Immature natural killer cell (primary cell): Measurements from ENCODE around the gene LDLR. TPM values are rescaled to one million over a fixed set of nuclear protein-coding genes. Genes with fewer than 3 reads are reported as not detected.
"Not testable (repeated sequence)": the region's sequence is repeated elsewhere in the genome, so short reads cannot be mapped to it uniquely, and the experiment has no call there.

Experiments
- DNase-seq, 3 donors: peaks; one replicate each; pipeline ENCODE4 v3.0.0; 2022; ENCODE audit warnings: mixed read lengths in 1 of 3
- H3K27ac Mint-ChIP-seq, 6 donors: one replicate each; pipeline ENCODE4 v1.8.0; 2020; ENCODE audit warnings: mixed read lengths in 6 of 6, mild to moderate bottlenecking in 5 of 6, inconsistent platforms in 4 of 6, moderate library complexity in 3 of 6
- H3K27me3 Mint-ChIP-seq, 3 donors: one replicate each; pipeline ENCODE4 v1.8.0; 2020 to 2021; ENCODE audit warnings: low read depth in 3 of 3, mild to moderate bottlenecking in 3 of 3, mixed read lengths in 3 of 3, moderate library complexity in 3 of 3, inconsistent platforms in 1 of 3
- H3K36me3 Mint-ChIP-seq, 3 donors: one replicate each; pipeline ENCODE4 v1.8.0; 2020; ENCODE audit warnings: mixed read lengths in 3 of 3, inconsistent platforms in 2 of 3, mild to moderate bottlenecking in 2 of 3
- H3K4me1 Mint-ChIP-seq, 2 donors: one replicate each; pipeline ENCODE4 v1.8.0; 2020; ENCODE audit warnings: inconsistent platforms in 2 of 2, mild to moderate bottlenecking in 2 of 2, mixed read lengths in 2 of 2, moderate library complexity in 1 of 2
- H3K4me3 Mint-ChIP-seq, 5 donors: one replicate each; pipeline ENCODE4 v1.8.0; 2020; ENCODE audit warnings: mild to moderate bottlenecking in 5 of 5, mixed read lengths in 5 of 5, inconsistent platforms in 3 of 5, moderate library complexity in 3 of 5
- H3K9me3 Mint-ChIP-seq, 6 donors: one replicate each; pipeline ENCODE4 v1.8.0; 2020; ENCODE audit warnings: mild to moderate bottlenecking in 6 of 6, mixed read lengths in 6 of 6, inconsistent platforms in 4 of 6, moderate library complexity in 3 of 6
- polyA plus RNA-seq, 3 donors: library from polyadenylated mRNA; unstranded; fragments of 300-500 nt; fragmentation: Illumina TruSeq; gene quantifications; one replicate each; pipeline ENCODE4 v1.2.3, GENCODE V29; 2021

Gene LDLR
- polyA plus RNA-seq, 3 donors from 2014 or later = 10.8 to 28.1 (median 22.8) TPM

DNA sequence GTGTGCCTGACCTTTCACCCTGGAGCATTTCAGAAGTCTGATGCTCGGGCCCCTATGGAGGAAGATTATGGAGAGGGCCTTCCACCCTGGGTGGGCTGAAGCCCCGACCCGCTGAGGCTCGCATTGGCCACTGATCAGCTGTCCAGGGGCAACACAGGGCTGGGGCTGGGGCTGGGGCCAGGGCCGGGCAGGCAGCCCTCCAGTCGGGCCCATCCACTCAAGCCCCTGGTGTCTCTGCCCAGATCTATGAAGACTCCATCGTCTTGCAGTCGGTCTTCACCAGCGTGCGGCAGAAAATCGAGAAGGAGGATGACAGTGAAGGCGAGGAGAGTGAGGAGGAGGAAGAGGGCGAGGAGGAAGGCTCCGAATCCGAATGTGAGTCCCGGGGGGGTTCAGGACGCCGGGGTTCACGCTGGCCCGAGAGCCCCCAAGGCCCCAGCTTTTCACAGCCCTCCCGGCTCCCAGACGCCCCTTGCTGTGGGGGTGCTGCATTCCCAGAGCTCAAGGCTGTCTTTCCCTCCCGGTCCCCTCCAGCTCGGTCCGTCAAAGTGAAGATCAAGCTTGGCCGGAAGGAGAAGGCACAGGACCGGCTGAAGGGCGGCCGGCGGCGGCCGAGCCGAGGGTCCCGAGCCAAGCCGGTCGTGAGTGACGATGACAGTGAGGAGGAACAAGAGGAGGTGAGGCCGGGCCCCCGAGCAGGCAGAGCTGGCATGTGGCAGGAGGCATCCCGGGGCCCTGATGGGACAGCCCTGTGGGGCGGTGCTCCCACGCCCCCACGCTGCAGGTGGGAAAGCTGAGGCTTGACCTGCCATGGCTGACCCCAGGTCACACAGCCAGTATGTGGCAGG, 29.5 kb upstream of the LDLR start:
- Mint-ChIP-seq H3K27ac (peak overlapping the region in 1 of 6 donors; percentile 13), H3K9me3 (no peaks in the 10 kb centered on the region)
- no peak for DNase-seq

DNA sequence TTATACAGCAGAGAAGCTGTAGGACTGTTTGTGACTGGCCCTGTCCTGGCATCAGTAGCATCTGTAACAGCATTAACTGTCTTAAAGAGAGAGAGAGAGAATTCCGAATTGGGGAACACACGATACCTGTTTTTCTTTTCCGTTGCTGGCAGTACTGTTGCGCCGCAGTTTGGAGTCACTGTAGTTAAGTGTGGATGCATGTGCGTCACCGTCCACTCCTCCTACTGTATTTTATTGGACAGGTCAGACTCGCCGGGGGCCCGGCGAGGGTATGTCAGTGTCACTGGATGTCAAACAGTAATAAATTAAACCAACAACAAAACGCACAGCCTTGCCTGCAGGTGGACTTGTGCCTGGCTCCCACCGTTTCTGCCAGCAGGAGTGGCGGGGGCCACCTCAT, 27.3 kb upstream of the LDLR start:
- no peak for DNase-seq
- Mint-ChIP-seq H3K9me3 (no peaks in the 10 kb centered on the region), H3K36me3 (peaks cover 0 to 5% (median 4%) of the 10 kb centered on the region in 3 donors), H3K27me3 (peaks cover 0 to 2% (median 1%) of the 10 kb centered on the region in 3 donors), H3K4me3 (no peak overlapping the region), H3K27ac (peak overlapping the region in 1 of 6 donors; percentile 35), H3K4me1 (no peaks in the 10 kb centered on the region)

More for the DNA sequence above, 29.5 kb upstream of the LDLR start:
- Mint-ChIP-seq H3K4me1 (no peaks in the 10 kb centered on the region), H3K36me3 (peaks cover 0 to 5% (median 4%) of the 10 kb centered on the region in 3 donors), H3K27me3 (peaks cover 0 to 2% (median 0%) of the 10 kb centered on the region in 3 donors), H3K4me3 (no peak overlapping the region)

DNA sequence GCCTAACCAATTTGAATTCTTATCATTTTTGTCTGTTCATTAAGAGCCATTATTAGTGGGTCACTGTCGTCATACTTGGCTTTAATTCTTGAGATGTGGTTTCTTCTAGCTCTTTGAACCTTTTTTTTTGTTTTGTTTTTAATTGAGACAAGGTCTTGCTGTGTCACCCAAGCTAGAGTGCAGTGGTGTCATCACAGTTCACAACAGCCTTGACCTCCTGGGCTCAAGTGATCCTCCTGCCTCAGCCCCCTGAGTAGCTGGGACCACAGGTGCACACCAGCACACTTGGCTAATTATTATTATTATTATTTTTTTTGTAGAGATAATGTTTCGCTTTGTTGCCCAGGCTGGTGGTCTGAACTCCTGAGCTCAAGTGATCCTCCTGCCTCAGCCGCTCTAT, 25.8 kb upstream of the LDLR start:
- Mint-ChIP-seq H3K27me3 (peaks cover 0 to 2% (median 1%) of the 10 kb centered on the region in 3 donors), H3K4me3 (no peak overlapping the region), H3K36me3 (peaks cover 0 to 8% (median 4%) of the 10 kb centered on the region in 3 donors), H3K9me3 (no peaks in the 10 kb centered on the region), H3K4me1 (no peaks in the 10 kb centered on the region), H3K27ac (peak overlapping the region in 4 of 6 donors; percentile 46 to 74 (median 58))
- DNase-seq = no peak

DNA sequence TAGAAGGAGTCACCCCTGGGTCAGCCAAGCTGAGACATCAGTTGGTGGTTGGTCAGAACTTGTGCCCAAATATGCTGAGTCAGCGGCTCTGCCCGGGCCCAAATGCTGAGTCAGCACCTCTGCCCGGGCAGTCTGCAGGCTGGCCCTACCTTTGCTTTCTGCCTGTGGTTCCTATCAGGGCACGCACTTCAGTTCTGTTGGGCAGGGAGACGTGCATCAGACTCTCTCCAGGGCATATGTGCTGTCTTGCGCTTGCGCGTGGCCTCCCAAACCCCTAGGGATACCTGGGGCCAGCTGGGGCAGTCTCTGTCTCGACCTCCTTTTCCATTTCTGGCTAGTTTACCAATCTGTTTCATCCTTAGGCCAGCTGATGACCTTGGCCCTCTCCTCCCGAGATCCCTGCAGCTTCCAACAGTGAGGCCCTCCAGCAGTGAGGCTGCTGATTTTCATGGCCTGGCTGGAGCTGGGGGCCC, 24.4 kb upstream of the LDLR start:
- H3K36me3 Mint-ChIP-seq = peaks cover 0 to 8% (median 4%) of the 10 kb centered on the region in 3 donors
- no peak overlapping the region for H3K4me3 Mint-ChIP-seq
- no peaks in the 10 kb centered on the region for H3K9me3 Mint-ChIP-seq
- DNase-seq = no peak
- peak overlapping the region in 1 of 6 donors; percentile 46 for H3K27ac Mint-ChIP-seq
- H3K4me1 Mint-ChIP-seq = no peaks in the 10 kb centered on the region
- peaks cover 0 to 2% (median 1%) of the 10 kb centered on the region in 3 donors for H3K27me3 Mint-ChIP-seq

DNA sequence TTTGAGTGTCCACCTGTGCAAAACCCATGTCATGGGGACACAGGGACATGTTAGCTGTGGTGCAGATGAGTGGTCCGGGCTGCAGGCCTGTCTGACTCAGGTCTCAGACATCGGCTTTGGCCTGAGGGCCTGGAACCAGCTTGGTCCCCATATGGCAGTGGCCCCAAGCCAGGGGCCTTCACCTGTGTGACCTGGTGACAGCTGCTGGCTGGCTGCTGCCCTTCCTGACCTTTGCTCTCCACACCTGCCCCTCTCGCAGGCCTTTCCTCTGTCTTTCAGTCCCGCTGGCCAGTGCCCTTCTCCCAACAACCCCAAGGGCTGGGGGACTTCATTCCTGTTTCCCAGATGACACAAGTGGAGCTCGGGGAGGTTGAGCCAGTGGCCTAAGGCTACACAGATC, 22.9 kb upstream of the LDLR start:
- Mint-ChIP-seq H3K4me3 (no peak overlapping the region), H3K4me1 (no peaks in the 10 kb centered on the region), H3K36me3 (peaks cover 0 to 8% (median 0%) of the 10 kb centered on the region in 3 donors), H3K27me3 (peaks cover 0 to 2% (median 1%) of the 10 kb centered on the region in 3 donors), H3K27ac (no peak overlapping the region), H3K9me3 (no peaks in the 10 kb centered on the region)
- no peak for DNase-seq

DNA sequence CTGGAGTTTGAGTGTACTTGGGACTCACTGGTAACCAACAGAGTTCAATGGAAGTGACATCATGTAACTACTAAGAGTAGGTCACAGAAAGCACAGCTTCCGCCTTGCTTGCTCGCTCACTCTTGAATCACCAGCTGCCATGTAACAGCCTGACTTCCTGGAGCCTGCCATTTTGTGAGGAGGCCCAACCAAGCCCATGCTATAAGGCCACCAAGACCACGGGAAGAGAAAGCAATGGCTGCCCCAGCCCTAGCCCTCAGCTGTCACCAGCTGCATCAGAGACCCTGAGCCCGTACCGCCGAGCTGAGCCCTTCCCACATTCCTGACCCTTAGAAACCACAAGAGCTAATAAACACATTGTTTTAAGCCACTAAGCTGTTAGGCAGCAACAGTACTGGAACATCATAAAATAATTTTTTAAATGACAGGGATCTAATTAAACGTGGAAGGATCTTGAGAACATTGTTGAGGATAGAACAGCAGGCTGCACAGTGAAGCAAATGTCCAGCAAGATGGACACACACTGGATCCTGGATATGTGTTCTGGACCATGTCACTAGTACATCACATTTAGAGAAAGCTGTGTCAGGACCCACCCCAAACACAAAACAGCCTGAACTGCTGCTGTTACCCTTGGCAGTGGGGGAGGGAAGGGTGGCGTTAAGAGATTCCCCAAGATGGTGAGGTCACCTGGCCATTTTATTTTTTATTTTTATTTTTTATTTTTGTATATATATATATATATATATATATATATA, 21.7 kb upstream of the LDLR start:
- no peaks in the 10 kb centered on the region for H3K9me3 Mint-ChIP-seq
- no peak overlapping the region for H3K27ac Mint-ChIP-seq
- peaks cover 0 to 2% (median 1%) of the 10 kb centered on the region in 3 donors for H3K27me3 Mint-ChIP-seq
- H3K4me1 Mint-ChIP-seq = no peaks in the 10 kb centered on the region
- no peak for DNase-seq
- H3K36me3 Mint-ChIP-seq = peaks cover 0 to 4% (median 0%) of the 10 kb centered on the region in 3 donors
- no peak overlapping the region for H3K4me3 Mint-ChIP-seq

DNA sequence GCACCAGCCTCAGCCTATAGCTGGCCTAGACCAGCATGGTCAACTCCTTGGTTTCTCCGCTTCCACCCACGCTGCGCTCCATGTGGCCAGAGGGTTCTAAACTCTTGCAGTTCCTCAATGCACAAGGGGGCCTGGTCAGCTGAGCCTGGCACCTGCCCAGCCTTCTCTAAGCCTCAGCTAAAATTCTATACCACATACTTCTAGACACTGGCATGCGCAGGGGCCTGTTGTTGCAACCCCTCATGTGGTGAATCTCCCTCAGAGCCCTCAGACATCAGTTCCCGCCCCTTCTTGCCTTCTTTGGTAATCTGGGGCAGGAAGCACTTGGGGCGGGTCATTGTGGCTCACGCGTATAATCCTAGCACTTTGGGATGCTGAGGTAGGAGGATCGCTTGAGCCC, 19.7 kb upstream of the LDLR start:
- peaks cover 0 to 2% (median 2%) of the 10 kb centered on the region in 3 donors for H3K27me3 Mint-ChIP-seq
- H3K4me3 Mint-ChIP-seq = no peak overlapping the region
- DNase-seq = no peak
- H3K9me3 Mint-ChIP-seq = no peaks in the 10 kb centered on the region
- peaks cover 0 to 2% of the 10 kb centered on the region in 2 donors for H3K4me1 Mint-ChIP-seq
- H3K27ac Mint-ChIP-seq = peak overlapping the region in 1 of 6 donors; percentile 58
- peaks cover 0 to 4% (median 0%) of the 10 kb centered on the region in 3 donors for H3K36me3 Mint-ChIP-seq

DNA sequence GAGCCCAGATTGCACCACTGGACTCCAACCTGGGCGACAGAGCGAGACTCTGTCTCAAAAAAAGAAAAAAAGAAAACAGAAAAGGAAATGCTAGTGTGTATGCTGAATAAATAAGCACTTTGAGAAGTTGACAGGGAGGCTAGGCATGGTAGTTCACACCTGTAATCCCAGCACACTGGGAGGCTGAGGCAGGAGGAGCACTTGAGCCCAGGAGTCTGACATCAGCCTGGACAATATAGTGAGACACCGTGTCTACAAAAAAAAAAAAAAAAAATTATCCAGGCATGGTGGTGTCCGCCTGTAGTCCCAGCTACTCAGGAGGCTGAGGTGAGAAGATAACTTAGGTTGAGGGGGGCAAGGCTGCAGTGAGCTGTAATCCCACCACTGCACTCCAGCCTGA, 19.1 kb upstream of the LDLR start:
- Mint-ChIP-seq H3K27ac (no peak overlapping the region), H3K9me3 (no peaks in the 10 kb centered on the region), H3K27me3 (peaks cover 0 to 1% (median 0%) of the 10 kb centered on the region in 3 donors), H3K4me1 (peaks cover 0 to 3% of the 10 kb centered on the region in 2 donors), H3K4me3 (no peak overlapping the region), H3K36me3 (peaks cover 0 to 4% (median 0%) of the 10 kb centered on the region in 3 donors)
- no peak for DNase-seq

DNA sequence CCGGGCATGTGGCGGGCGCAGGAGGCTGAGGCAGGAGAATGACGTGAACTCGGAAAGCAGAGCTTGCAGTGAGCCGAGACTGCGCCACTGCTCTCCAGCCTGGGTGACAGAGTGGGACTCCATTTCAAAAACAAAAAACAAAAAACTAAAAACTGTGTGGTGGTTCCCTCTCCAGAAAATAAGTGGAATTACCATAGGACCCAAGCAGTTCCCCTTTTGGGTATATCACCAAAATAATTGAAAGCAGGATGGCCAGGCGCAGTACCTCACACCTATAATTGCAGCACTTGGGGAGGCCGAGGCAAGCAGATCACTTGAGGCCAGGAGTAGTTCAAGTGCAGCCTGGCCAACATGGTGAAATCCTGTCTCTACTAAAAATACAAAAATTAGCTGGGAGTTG, 15.7 kb upstream of the LDLR start:
- no peak for DNase-seq
- no peaks in the 10 kb centered on the region for H3K36me3 Mint-ChIP-seq
- H3K9me3 Mint-ChIP-seq = no peaks in the 10 kb centered on the region
- H3K4me3 Mint-ChIP-seq = no peak overlapping the region
- peaks cover 0 to 5% (median 0%) of the 10 kb centered on the region in 3 donors for H3K27me3 Mint-ChIP-seq
- no peak overlapping the region for H3K27ac Mint-ChIP-seq
- H3K4me1 Mint-ChIP-seq = peaks cover 0 to 3% of the 10 kb centered on the region in 2 donors

DNA sequence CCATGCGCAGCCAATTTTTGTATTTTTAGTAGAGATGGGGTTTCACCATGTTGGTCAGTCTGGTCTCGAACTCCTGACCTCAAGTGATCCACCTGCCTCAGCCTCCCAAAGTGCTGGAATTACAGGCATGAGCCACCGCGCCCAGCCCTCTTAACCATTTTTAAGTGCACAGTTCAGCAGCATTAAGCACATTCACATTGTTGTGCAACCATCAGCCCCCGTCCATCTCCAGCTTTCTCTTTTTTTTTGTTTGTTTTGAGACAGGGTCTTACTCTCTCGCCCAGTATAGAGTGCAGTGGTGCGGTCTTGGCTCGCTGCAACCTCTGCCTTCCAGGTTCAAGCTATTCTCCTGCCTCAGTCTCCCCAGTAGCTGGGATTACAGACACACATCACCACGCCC, 12.5 kb upstream of the LDLR start:
- H3K4me3 Mint-ChIP-seq, H3K36me3 Mint-ChIP-seq, H3K27ac Mint-ChIP-seq, H3K27me3 Mint-ChIP-seq, DNase-seq, H3K4me1 Mint-ChIP-seq, H3K9me3 Mint-ChIP-seq: not testable (repeated sequence)

DNA sequence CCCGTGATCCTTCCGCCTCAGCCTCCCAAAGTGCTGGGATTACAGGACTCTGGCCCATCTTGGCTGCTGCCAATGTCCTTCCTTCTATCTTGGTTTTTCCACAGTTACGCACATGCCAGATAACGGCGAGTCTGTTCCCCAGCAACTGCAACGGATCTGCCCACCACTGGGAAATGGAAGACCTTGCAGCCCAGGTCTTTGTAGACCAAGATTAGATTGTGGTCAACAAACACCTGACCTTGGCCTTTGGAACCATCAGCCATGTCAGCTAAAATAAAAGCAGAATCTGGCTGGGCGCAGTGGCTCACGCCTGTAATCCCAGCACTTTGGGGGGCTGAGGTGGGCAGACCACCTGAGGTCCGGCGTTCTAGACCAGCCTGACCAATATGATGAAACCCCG, 10.4 kb upstream of the LDLR start:
- no peak overlapping the region for H3K27ac Mint-ChIP-seq
- no peak for DNase-seq
- H3K4me1 Mint-ChIP-seq = peaks cover 0 to 3% of the 10 kb centered on the region in 2 donors
- peaks cover 0 to 6% (median 6%) of the 10 kb centered on the region in 3 donors for H3K27me3 Mint-ChIP-seq
- peaks cover 0 to 8% (median 0%) of the 10 kb centered on the region in 3 donors for H3K36me3 Mint-ChIP-seq
- H3K4me3 Mint-ChIP-seq = no peak overlapping the region
- no peaks in the 10 kb centered on the region for H3K9me3 Mint-ChIP-seq

DNA sequence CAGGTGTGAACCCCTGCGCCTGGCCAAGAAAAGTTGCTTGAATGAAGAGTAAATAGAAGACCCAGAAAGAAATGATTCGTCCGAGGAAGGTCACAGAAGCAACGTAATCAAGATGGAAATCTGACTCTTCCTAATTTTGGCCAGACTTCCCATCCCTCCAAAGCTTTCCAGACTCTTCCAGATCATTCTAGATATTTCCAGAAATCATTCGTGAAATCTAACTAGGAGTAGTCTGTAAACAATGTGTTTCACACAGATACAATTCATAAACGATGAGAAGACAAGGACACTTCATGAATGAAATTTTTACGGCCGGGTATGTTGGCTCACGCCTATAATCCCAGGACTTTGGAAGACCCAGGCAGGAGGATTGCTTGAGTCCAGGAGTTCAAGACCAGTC, 9.3 kb upstream of the LDLR start:
- Mint-ChIP-seq H3K9me3 (no peaks in the 10 kb centered on the region), H3K27me3 (peaks cover 0 to 6% (median 4%) of the 10 kb centered on the region in 3 donors), H3K27ac (peak overlapping the region in 1 of 6 donors; percentile 13), H3K4me1 (no peaks in the 10 kb centered on the region), H3K4me3 (no peak overlapping the region), H3K36me3 (peaks cover 0 to 8% (median 0%) of the 10 kb centered on the region in 3 donors)
- DNase-seq = no peak

DNA sequence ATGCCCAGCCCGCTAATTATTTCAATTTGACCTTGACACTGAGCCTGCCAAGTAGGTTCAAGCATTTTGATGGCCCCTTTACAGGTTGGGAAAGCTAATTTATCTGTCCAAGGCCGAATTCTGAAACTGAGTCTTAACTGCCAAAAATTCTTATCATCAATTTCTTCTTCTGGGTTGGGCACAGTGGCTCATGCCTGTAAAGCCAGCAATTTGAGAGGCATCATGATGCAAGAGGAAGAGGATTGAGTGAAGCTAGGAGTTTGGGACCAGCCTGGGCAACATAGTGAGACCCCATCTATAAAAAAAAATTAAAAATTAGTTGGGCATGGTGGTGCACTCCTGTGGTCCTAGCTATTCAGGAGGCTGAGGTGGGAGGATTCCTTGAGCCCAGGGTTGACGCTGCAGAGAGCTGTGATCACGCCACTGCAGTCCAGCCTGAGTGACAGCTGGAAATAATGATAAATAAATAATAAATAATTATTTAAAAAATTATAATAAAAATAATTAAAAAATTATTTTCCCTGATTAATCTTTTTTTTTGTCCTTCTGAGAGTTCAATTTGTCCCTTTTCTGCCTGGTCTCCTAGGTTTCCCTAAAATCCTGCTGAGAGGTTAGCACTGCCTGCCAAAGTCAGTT, 1.3 kb upstream of the LDLR start:
- H3K4me1 Mint-ChIP-seq = peaks cover 33 to 35% of the 10 kb centered on the region in 2 donors
- H3K4me3 Mint-ChIP-seq = peak overlapping the region in 3 of 5 donors; percentile 88 to 94 (median 94)
- no peaks in the 10 kb centered on the region for H3K9me3 Mint-ChIP-seq
- H3K27me3 Mint-ChIP-seq = peaks cover 0 to 6% (median 0%) of the 10 kb centered on the region in 3 donors
- DNase-seq = no peak
- no peaks in the 10 kb centered on the region for H3K36me3 Mint-ChIP-seq
- peak overlapping the region in 5 of 6 donors; percentile 26 to 94 (median 55) for H3K27ac Mint-ChIP-seq
